Activated naive CD4-positive, alpha-beta T cell treated with anti-CD3 and anti-CD28 coated beads, Interleukin-2, amount 50 U/mL, for 72 hours (primary cell): ENCODE results near the gene KHSRP. TPM values are rescaled to one million over a fixed set of nuclear protein-coding genes. Genes with fewer than 3 reads are reported as not detected.

Source experiments
- total RNA-seq, 2 donors: library from RNA; stranded (reverse); gene quantifications; one replicate each; pipeline ENCODE4 v1.2.3, GENCODE V29; 2022

KHSRP gene
- total RNA-seq, 2 donors from 2014 or later = 240 to 353 TPM

Other genes starting within 250 kb of the KHSRP start
- 10 to 100 TPM; 31.8 to 48.2 TPM for gene MLLT1, start 144.8 kb downstream of the KHSRP start, total RNA-seq
- gene ACER1, start 91.2 kb downstream of the KHSRP start, total RNA-seq = under 1 TPM in 1 of 2 donors, not detected in 1; 0.52 TPM
- 100 to 1,000 TPM; 184 to 190 TPM for gene CLPP, start 63.3 kb downstream of the KHSRP start, total RNA-seq
- gene ALKBH7, start 52.0 kb downstream of the KHSRP start, total RNA-seq = 10 to 100 TPM; 33.9 to 89.4 TPM
- gene PSPN, start 48.9 kb downstream of the KHSRP start, total RNA-seq = 1 to 10 TPM; 2.0 to 3.4 TPM
- 10 to 100 TPM; 44.6 to 78.4 TPM for gene GTF2F1, start 31.6 kb downstream of the KHSRP start, total RNA-seq
- under 1 TPM in 1 of 2 donors, not detected in 1; 0.14 TPM for gene SLC25A41, start 9.0 kb upstream of the KHSRP start, total RNA-seq
- 10 to 100 TPM in 1 of 2 donors, under 1 TPM in 1; 0.96 to 36.0 TPM for gene SLC25A23, start 35.0 kb upstream of the KHSRP start, total RNA-seq
- gene CRB3, start 39.5 kb upstream of the KHSRP start, total RNA-seq = 1 to 10 TPM in 1 of 2 donors, under 1 TPM in 1; 0.59 to 2.6 TPM
- gene DENND1C, start 57.0 kb upstream of the KHSRP start, total RNA-seq = 10 to 100 TPM; 70.8 to 84.4 TPM
- gene TUBB4A, start 77.5 kb upstream of the KHSRP start, total RNA-seq = 1 to 10 TPM; 2.6 to 9.4 TPM
- gene TNFSF9, start 106.2 kb upstream of the KHSRP start, total RNA-seq = 1 to 10 TPM in 1 of 2 donors, under 1 TPM in 1; 0.43 to 3.4 TPM
- gene CD70, start 166.3 kb upstream of the KHSRP start, total RNA-seq = 1 to 10 TPM; 4.8 to 8.4 TPM
- gene TNFSF14, start 245.3 kb upstream of the KHSRP start, total RNA-seq = 10 to 100 TPM; 24.9 to 25.3 TPM